ENCODE results near the gene AP1G2. TPM values are rescaled to one million over a fixed set of nuclear protein-coding genes. Genes with fewer than 3 reads are reported as not detected.

AP1G2 gene
- total RNA-seq, 1 experiment from 2014 or later, result 155 TPM

GRCh38 chr14:23604675-23605170 lies 37.1 kb upstream of the AP1G2 start:
- CTCF ChIA-PET, result no interaction called here
- no peaks in the 10 kb centered on the region for H3K36me3 ChIP-seq (ENCODE audit: control insufficient read depth in 1 of 2, insufficient read depth in 2 of 2, low read length in 2 of 2)
- no peak overlapping the region for H2AFZ ChIP-seq (ENCODE audit: low read depth, low read length, poor library complexity, severe bottlenecking)

More at GRCh38 chr14:23604675-23605170, 37.1 kb upstream of the AP1G2 start:
- Histone ChIP-seq H3K4me2 (ENCODE audit: low read length) (no peak overlapping the region), H3K27ac (ENCODE audit: low read depth, low read length) (no peak overlapping the region), H3K79me2 (ENCODE audit: insufficient read depth, low read length) (no peaks in the 10 kb centered on the region), H3K9me2 (ENCODE audit: insufficient read depth) (no peaks in the 10 kb centered on the region), H3K9ac (ENCODE audit: low read length) (no peak overlapping the region), H3K9me3 (ENCODE audit: control insufficient read depth in 1 of 2, insufficient read depth in 1 of 2, low read depth in 1 of 2, low read length in 2 of 2) (no peaks in the 10 kb centered on the region), H3K4me3 (replicated peaks in 1 of 2; ENCODE audit: low read depth in 1 of 2, low read length in 2 of 2) (no peak overlapping the region), H3K4me1 (ENCODE audit: control insufficient read depth in 1 of 2, insufficient read depth in 2 of 2, low read length in 2 of 2) (peaks cover 0 to 6% of the 10 kb centered on the region in 2 experiments; a peak in 1 of 4 replicates), H4K20me1 (ENCODE audit: insufficient read depth) (no peaks in the 10 kb centered on the region), H3K27me3 (ENCODE audit: insufficient read depth, low read length) (no peaks in the 10 kb centered on the region)
- ATAC-seq, result no peak
- intact Hi-C loops (cut with micrococcal nuclease), result no loop called here
- TF ChIP-seq FOSL1 (IDR thresholded peaks at IDR 0.05; ENCODE audit: low read depth), result no peak
- TF ChIP-seq SRF (IDR thresholded peaks at IDR 0.05; ENCODE audit: low read depth), result no peak
- no peak for TF ChIP-seq EGR1 (IDR thresholded peaks at IDR 0.05; ENCODE audit: low read depth)
- TF ChIP-seq EZH2 (IDR thresholded peaks at IDR 0.05), result no peak
- TF ChIP-seq SP1 (IDR thresholded peaks at IDR 0.05; ENCODE audit: low read depth), result no peak
- TF ChIP-seq JUND (IDR thresholded peaks at IDR 0.05), result no peak
- TF ChIP-seq, protein P1, sequence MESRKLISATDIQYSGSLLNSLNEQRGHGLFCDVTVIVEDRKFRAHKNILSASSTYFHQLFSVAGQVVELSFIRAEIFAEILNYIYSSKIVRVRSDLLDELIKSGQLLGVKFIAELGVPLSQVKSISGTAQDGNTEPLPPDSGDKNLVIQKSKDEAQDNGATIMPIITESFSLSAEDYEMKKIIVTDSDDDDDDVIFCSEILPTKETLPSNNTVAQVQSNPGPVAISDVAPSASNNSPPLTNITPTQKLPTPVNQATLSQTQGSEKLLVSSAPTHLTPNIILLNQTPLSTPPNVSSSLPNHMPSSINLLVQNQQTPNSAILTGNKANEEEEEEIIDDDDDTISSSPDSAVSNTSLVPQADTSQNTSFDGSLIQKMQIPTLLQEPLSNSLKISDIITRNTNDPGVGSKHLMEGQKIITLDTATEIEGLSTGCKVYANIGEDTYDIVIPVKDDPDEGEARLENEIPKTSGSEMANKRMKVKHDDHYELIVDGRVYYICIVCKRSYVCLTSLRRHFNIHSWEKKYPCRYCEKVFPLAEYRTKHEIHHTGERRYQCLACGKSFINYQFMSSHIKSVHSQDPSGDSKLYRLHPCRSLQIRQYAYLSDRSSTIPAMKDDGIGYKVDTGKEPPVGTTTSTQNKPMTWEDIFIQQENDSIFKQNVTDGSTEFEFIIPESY (IDR thresholded peaks at IDR 0.05; ENCODE audit: extremely low read depth, insufficient replicate concordance, low read length), result no peak
- no peak for TF ChIP-seq ATF3 (IDR thresholded peaks at IDR 0.05)
- TF ChIP-seq SIN3A (IDR thresholded peaks at IDR 0.05; ENCODE audit: low read depth), result no peak
- no peak for TF ChIP-seq POLR2A (IDR thresholded peaks at IDR 0.05; ENCODE audit: borderline replicate concordance, extremely low read depth, insufficient read depth, insufficient read length)
- no peak for TF ChIP-seq ZFX (IDR thresholded peaks at IDR 0.05)
- no peak for TF ChIP-seq RAD21 (IDR thresholded peaks at IDR 0.05; ENCODE audit: low read depth)
- TF ChIP-seq CEBPB (IDR thresholded peaks at IDR 0.05; ENCODE audit: low read depth), result no peak
- BruUV-seq (replicated peaks), result no TSS peak
- no peak for DNase-seq (ENCODE audit: low read depth, low spot score)
- ChIA-PET RAD21 (ENCODE audit: low non-redundant PET in 1 of 2, low total read pairs in 2 of 2, uncharacterized antibody in 2 of 2, unreplicated experiment in 2 of 2) (no interaction called here), POLR2A (no interaction called here)
